ENCODE data around the gene KCNG1. TPM values are rescaled to one million over a fixed set of nuclear protein-coding genes. Genes with fewer than 3 reads are reported as not detected.

The KCNG1 gene
- total RNA-seq, 2 experiments from 2014 or later, result 2.5 to 2.8 TPM

GRCh38 chr20:51010043-51010365 lies 12.9 kb downstream of the KCNG1 start:
- no peak for DNase-seq
- H3K27ac Mint-ChIP-seq, result no peak overlapping the region
- no peak for ATAC-seq
- ChIA-PET CTCF (interaction anchor here (0.7 kb wide), 2 partner anchors 9 to 17 kb away, joined by 3 to 5 read pairs; no protein-coding TSS in a partner anchor), POLR2A (no interaction called here)
- H3K4me3 Mint-ChIP-seq, result no peak overlapping the region
- H3K27me3 Mint-ChIP-seq, result peaks cover 11% of the 10 kb centered on the region
- intact Hi-C loops (cut with DNase I, micrococcal nuclease), result no loop called here
- no peaks in the 10 kb centered on the region for H3K4me1 Mint-ChIP-seq
- H3K9me3 Mint-ChIP-seq (ENCODE audit: low read depth), result no peaks in the 10 kb centered on the region
- no peaks in the 10 kb centered on the region for H3K36me3 Mint-ChIP-seq (ENCODE audit: low read depth)

- Mint-ChIP-seq H3K4me3 (no peak overlapping the region), H3K4me1 (no peaks in the 10 kb centered on the region), H3K9me3 (ENCODE audit: low read depth) (no peaks in the 10 kb centered on the region), H3K27ac (no peak overlapping the region), H3K36me3 (ENCODE audit: low read depth) (no peaks in the 10 kb centered on the region), H3K27me3 (peaks cover 7% of the 10 kb centered on the region)
- CTCF ChIA-PET, result interaction anchor here (0.7 kb wide), 2 partner anchors 10 to 17 kb away, joined by 3 to 5 read pairs; no protein-coding TSS in a partner anchor
- POLR2A ChIA-PET, result no interaction called here
- ATAC-seq (no peak), DNase-seq (no peak)
- intact Hi-C loops (cut with DNase I, micrococcal nuclease), result no loop called here
These were observed 13.4 kb downstream of the KCNG1 start for GRCh38 chr20:51009303-51010042.

GRCh38 chr20:51008718-51009117 lies 14.2 kb downstream of the KCNG1 start:
- Mint-ChIP-seq H3K9me3 (ENCODE audit: low read depth) (no peaks in the 10 kb centered on the region), H3K27ac (no peak overlapping the region), H3K36me3 (ENCODE audit: low read depth) (no peaks in the 10 kb centered on the region), H3K27me3 (peaks cover 4% of the 10 kb centered on the region), H3K4me3 (no peak overlapping the region), H3K4me1 (no peaks in the 10 kb centered on the region)
- ChIA-PET POLR2A (no interaction called here), CTCF (interaction anchor here (0.6 to 0.9 kb wide), 2 partner anchors 21 to 29 kb away, joined by 3 to 4 read pairs; no protein-coding TSS in a partner anchor)
- ATAC-seq, result no peak
- intact Hi-C loops (cut with DNase I, micrococcal nuclease), result no loop called here
- no peak for DNase-seq

GRCh38 chr20:51005214-51005613 lies 17.7 kb downstream of the KCNG1 start:
- Mint-ChIP-seq H3K36me3 (ENCODE audit: low read depth) (no peaks in the 10 kb centered on the region), H3K4me3 (no peak overlapping the region), H3K4me1 (peaks cover 3% of the 10 kb centered on the region), H3K27ac (no peak overlapping the region), H3K27me3 (peaks cover 12% of the 10 kb centered on the region), H3K9me3 (ENCODE audit: low read depth) (no peaks in the 10 kb centered on the region)
- POLR2A ChIA-PET, result no interaction called here
- intact Hi-C loops (cut with DNase I, micrococcal nuclease), result no loop called here
- ATAC-seq (no peak), DNase-seq (no peak)
- CTCF ChIA-PET, result no interaction called here

- CTCF ChIA-PET, result interaction anchor here (0.6 kb wide), 1 partner anchor 17 kb away, joined by 3 read pairs; no protein-coding TSS in a partner anchor
- intact Hi-C loops (cut with DNase I, micrococcal nuclease), result no loop called here
- Mint-ChIP-seq H3K27me3 (peaks cover 12% of the 10 kb centered on the region), H3K4me3 (no peak overlapping the region), H3K36me3 (ENCODE audit: low read depth) (no peaks in the 10 kb centered on the region), H3K4me1 (peaks cover 3% of the 10 kb centered on the region), H3K27ac (no peak overlapping the region), H3K9me3 (ENCODE audit: low read depth) (no peaks in the 10 kb centered on the region)
- POLR2A ChIA-PET, result no interaction called here
- no peak for DNase-seq
- no peak for ATAC-seq
These were observed 18.1 kb downstream of the KCNG1 start for GRCh38 chr20:51004781-51005180.

GRCh38 chr20:51004305-51004727 lies 18.6 kb downstream of the KCNG1 start:
- intact Hi-C loops (cut with DNase I, micrococcal nuclease), result no loop called here
- H3K27me3 Mint-ChIP-seq, result peaks cover 14% of the 10 kb centered on the region
- no peak overlapping the region for H3K4me3 Mint-ChIP-seq
- H3K27ac Mint-ChIP-seq, result no peak overlapping the region
- no peaks in the 10 kb centered on the region for H3K36me3 Mint-ChIP-seq (ENCODE audit: low read depth)
- no peak for ATAC-seq
- ChIA-PET CTCF (interaction anchor here (0.6 kb wide), 1 partner anchor 16 kb away, joined by 3 read pairs; no protein-coding TSS in a partner anchor), POLR2A (no interaction called here)
- DNase-seq, result no peak
- H3K9me3 Mint-ChIP-seq (ENCODE audit: low read depth), result no peaks in the 10 kb centered on the region
- peaks cover 3% of the 10 kb centered on the region for H3K4me1 Mint-ChIP-seq

GRCh38 chr20:51003753-51004152 lies 19.2 kb downstream of the KCNG1 start:
- intact Hi-C loops (cut with DNase I, micrococcal nuclease), result no loop called here
- peaks cover 19% of the 10 kb centered on the region for H3K27me3 Mint-ChIP-seq

GRCh38 chr20:51002633-51003032 lies 20.3 kb downstream of the KCNG1 start:
- H3K36me3 Mint-ChIP-seq (ENCODE audit: low read depth), result no peaks in the 10 kb centered on the region
- H3K4me1 Mint-ChIP-seq, result peaks cover 3% of the 10 kb centered on the region
- ChIA-PET CTCF (interaction anchor here (2.2 kb wide), 1 partner anchor 10 kb away, joined by 7 read pairs; no protein-coding TSS in a partner anchor), POLR2A (no interaction called here)
- H3K27ac Mint-ChIP-seq, result no peak overlapping the region
- no peaks in the 10 kb centered on the region for H3K9me3 Mint-ChIP-seq (ENCODE audit: low read depth)
- ATAC-seq (no peak), DNase-seq (no peak)
- no peak overlapping the region for H3K4me3 Mint-ChIP-seq
- intact Hi-C loops (cut with DNase I, micrococcal nuclease), result no loop called here
- peaks cover 22% of the 10 kb centered on the region for H3K27me3 Mint-ChIP-seq

More at GRCh38 chr20:51003753-51004152, 19.2 kb downstream of the KCNG1 start:
- DNase-seq, result no peak
- Mint-ChIP-seq H3K4me1 (peaks cover 3% of the 10 kb centered on the region), H3K4me3 (no peak overlapping the region), H3K27ac (no peak overlapping the region), H3K36me3 (ENCODE audit: low read depth) (no peaks in the 10 kb centered on the region), H3K9me3 (ENCODE audit: low read depth) (no peaks in the 10 kb centered on the region)
- CTCF ChIA-PET, result interaction anchor here (2.2 kb wide), 1 partner anchor 11 kb away, joined by 7 read pairs; no protein-coding TSS in a partner anchor
- POLR2A ChIA-PET, result no interaction called here
- no peak for ATAC-seq

GRCh38 chr20:51001430-51002265 lies 21.3 kb downstream of the KCNG1 start:
- intact Hi-C loops (cut with DNase I, micrococcal nuclease), result no loop called here
- CTCF ChIA-PET, result interaction anchor here (0.8 to 2.2 kb wide), 3 partner anchors 9 to 14 kb away, joined by 3 to 7 read pairs (median 3); no protein-coding TSS in a partner anchor
- Mint-ChIP-seq H3K27me3 (peaks cover 22% of the 10 kb centered on the region), H3K4me1 (peaks cover 3% of the 10 kb centered on the region), H3K9me3 (ENCODE audit: low read depth) (no peaks in the 10 kb centered on the region), H3K27ac (no peak overlapping the region), H3K36me3 (ENCODE audit: low read depth) (no peaks in the 10 kb centered on the region), H3K4me3 (no peak overlapping the region)
- DNase-seq, result peak; percentile 25
- ATAC-seq, result peak; percentile 51
- POLR2A ChIA-PET, result no interaction called here

GRCh38 chr20:50999355-50999754 lies 23.6 kb downstream of the KCNG1 start:
- peaks cover 3% of the 10 kb centered on the region for H3K4me1 Mint-ChIP-seq
- H3K27me3 Mint-ChIP-seq, result peaks cover 22% of the 10 kb centered on the region
- intact Hi-C loops (cut with DNase I, micrococcal nuclease), result no loop called here
- H3K4me3 Mint-ChIP-seq, result no peak overlapping the region
- ATAC-seq, result no peak
- no peak for DNase-seq
- H3K36me3 Mint-ChIP-seq (ENCODE audit: low read depth), result no peaks in the 10 kb centered on the region
- no peaks in the 10 kb centered on the region for H3K9me3 Mint-ChIP-seq (ENCODE audit: low read depth)
- no peak overlapping the region for H3K27ac Mint-ChIP-seq
- ChIA-PET CTCF (interaction anchor here (0.8 kb wide), 1 partner anchor 12 kb away, joined by 3 read pairs; no protein-coding TSS in a partner anchor), POLR2A (no interaction called here)

GRCh38 chr20:50996901-50997865 lies 25.7 kb downstream of the KCNG1 start:
- DNase-seq (no peak), ATAC-seq (no peak)
- intact Hi-C loops (cut with DNase I, micrococcal nuclease), result no loop called here
- ChIA-PET CTCF (interaction anchor here (1.0 to 2.0 kb wide), 5 partner anchors 10 to 329 kb away, joined by 3 to 9 read pairs (median 6); no protein-coding TSS in a partner anchor), POLR2A (no interaction called here)
- no peak overlapping the region for H3K27ac Mint-ChIP-seq
- H3K4me1 Mint-ChIP-seq, result peaks cover 3% of the 10 kb centered on the region
- H3K27me3 Mint-ChIP-seq, result peaks cover 19% of the 10 kb centered on the region
- no peaks in the 10 kb centered on the region for H3K9me3 Mint-ChIP-seq (ENCODE audit: low read depth)
- H3K36me3 Mint-ChIP-seq (ENCODE audit: low read depth), result no peaks in the 10 kb centered on the region
- no peak overlapping the region for H3K4me3 Mint-ChIP-seq

Data from activated CD4-positive, alpha-beta T cell treated with anti-CD3 and anti-CD28 coated beads for 36 hours (primary cell).